CD4-positive, alpha-beta T cell treated with Interferon alpha-2 for 1 hour (primary cell): ENCODE measurements around the gene SNED1.

ENCODE experiments used
- DNase-seq, 2 donors: peaks; one replicate each; pipeline ENCODE4 v3.0.0-alpha.2; 2020 to 2022

The SNED1 gene

GRCh38 chr2:241007111-241007510 is 8.7 kb downstream of the SNED1 start:
- no peak for DNase-seq

- DNase-seq: no peak
These were observed 9.7 kb downstream of the SNED1 start for GRCh38 chr2:241007880-241008710.

DNA sequence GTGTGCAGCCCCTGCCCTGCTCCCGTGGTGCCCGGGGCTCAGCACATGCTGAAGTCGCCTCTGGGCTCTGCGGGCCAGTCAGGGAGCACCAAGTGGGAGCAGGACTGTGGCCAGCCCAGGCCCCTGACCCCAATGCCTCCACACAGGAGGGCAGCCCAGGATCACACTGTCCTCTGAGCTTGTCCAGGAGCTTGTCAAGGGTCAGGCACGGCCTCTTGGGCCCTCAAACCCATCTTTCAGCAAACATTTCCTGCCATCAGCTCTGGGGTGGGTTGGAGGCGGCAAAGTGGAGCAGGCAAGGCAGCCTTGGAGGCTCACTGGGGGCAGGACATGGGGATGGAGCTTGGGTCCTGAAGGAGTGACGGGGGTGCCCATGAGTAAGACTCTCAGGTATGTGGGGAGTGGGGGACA is 10.3 kb downstream of the SNED1 start:
- no peak for DNase-seq

GRCh38 chr2:241009191-241009590 is 10.8 kb downstream of the SNED1 start:
- no peak for DNase-seq

- DNase-seq: peak in 1 of 2 donors; percentile 23
These were observed 11.4 kb downstream of the SNED1 start for GRCh38 chr2:241009601-241010530.

DNA sequence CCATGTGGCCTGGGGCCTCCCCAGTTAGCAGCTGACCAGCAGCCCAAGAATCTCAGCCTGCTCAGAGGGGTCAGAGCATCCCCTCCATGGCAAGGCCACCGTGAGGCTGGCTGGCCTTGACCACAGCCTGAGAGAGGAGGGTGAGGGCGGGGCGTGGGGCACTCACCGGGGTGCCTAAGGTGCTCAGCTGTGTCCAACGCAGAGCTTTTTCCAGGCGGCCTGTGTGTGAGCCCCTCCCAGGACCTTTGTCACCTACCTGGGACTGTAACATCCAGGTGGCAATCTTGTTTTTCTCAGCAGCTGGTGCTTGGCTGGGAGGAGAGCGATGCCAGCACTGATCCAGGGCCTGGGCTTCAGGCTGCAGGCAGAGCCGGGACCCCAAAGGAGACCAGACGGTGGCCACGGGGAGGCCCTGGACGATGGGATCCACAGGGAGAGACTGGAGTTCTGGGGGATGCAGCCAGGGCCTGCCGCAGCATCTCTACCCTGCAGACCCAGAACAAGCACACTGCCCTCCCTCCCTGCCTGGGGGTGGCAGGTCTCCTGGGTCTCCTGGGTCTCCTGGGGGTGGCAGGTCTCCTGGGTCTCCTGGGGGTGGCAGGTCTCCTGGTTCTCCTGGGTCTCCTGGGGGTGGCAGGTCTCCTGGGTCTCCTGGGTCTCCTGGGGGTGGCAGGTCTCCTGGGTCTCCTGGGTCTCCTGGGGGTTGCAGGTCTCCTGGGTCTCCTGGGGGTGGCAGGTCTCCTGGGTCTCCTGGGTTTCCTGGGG is 12.3 kb downstream of the SNED1 start:
- DNase-seq: no peak

- no peak for DNase-seq
These were observed 12.8 kb downstream of the SNED1 start for GRCh38 chr2:241011296-241011600.

GRCh38 chr2:241011751-241012510 is 13.5 kb downstream of the SNED1 start:
- no peak for DNase-seq

GRCh38 chr2:241014224-241014623 is 15.8 kb downstream of the SNED1 start:
- DNase-seq: no peak

GRCh38 chr2:241014764-241015163 is 16.3 kb downstream of the SNED1 start:
- DNase-seq: no peak

- DNase-seq: no peak
These were observed 17.0 kb downstream of the SNED1 start for GRCh38 chr2:241015439-241015838.

- no peak for DNase-seq
These were observed 19.0 kb downstream of the SNED1 start for GRCh38 chr2:241017228-241017940.

DNA sequence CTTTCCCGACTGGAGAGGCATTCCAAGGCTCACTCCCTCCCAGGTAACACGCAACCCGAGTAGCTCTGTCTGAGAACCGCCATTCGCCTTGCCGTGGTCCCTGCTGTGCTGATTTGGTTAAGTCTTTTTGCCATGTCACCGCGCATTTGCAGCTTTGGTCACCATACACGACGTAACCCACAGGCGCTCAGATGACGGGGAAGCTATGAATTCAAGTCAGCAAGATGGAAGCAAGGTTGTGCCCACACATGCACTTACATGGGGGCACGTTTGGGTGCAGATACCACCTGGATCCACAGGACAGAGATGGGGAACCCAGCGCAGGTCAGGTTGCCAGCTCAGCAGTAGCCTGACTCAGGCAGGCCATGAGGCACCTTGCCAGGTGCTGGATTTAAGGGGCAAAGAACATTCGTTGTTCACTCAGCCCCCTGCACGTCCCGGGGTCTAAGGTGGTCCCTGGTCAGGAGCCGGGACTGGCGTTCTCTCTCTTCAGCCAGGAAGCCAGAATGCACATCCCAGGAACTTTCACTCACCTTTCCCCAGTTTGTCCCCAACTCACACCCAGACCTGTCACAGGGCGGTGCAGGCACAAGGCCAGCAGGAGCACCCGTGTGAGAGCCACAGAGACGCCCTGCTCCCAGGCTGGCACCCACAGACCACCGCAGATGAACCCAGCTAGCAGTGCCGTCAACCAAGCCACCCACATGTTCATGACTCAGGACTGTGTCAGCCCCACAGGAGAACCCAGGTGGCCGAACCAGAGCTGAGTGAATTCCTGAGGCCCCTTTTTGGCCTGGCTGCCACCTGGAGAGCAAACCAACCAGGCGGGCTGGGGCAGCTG is 19.9 kb downstream of the SNED1 start:
- DNase-seq: no peak

DNA sequence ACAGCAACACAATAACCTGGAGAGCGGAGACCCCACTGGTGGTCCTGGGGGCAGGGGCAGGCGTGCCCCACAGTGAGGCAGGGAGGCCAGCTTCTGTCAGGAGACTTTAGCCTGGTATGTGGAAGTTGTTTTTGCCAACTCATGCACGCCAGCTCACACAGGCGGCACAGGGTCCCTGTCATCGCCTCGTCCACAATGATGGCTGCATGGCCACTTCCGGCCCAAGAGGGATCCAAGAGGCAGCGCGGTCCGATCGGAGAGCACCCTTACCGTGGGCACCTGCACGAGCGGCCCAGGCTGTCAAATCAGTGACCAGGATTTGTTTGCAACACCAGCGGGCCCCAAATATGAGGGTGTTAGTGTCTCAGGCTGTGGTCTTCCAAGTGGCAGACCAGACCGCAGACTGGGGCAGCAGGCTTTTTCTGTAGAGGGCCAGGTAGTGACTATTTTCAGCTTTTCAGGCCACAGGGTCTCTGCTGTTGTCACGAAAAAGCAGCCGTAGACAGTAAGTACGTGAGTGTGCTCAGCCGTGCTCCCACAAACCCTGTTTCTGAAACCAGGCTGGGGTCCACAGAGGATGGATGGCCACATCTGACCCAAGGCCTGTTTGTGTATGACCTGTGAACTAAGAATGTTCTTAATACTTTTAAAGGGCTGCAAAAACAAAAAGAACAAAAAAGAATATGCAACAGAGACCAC is 21.2 kb downstream of the SNED1 start:
- no peak for DNase-seq

DNA sequence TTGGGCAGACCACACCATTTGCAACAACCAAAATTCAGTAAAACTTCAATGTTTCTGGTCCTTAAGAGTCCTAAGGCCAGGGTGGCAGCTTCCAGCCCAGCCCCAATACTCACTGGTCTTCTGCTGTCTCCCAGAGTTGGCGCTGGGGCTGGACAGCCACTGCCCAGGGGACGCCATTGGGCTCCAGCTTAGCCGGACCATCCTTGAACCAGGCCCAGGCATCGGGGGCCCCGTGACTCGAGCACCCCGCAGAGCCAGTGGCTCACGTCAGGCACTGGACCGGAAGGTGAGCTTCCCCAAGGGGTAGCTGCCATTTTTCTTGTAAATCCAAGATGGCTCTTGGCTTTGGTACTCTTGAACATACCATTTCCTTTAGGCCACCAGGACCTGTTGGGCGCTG is 21.8 kb downstream of the SNED1 start:
- no peak for DNase-seq

DNA sequence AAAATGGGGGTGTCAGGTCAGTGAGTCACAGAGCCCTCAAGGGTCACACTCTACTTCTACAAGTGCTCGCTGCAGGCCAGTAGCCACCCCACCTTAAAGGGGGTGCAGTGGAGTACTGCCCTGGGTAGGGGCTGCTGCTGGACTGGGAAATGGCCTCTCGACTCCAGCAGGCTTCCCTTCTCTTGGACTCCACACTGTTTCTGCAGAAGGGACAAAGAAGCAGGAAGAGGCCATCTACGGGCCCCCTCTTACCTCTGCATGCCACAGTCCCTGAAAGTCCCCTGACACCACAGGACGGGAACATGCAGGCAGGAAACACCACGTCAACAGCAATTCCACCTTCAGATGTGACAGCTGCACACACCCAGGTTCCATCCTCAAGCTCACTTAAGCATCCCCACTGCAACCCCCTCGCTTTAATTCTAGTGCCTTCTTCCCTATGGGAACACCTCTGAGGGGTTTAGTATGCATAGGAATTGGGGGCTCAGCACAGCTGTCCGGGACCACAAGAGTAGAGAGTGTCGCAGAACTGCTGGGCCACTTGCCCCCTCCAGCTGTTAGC is 22.3 kb downstream of the SNED1 start:
- DNase-seq: no peak

- DNase-seq: no peak
These were observed 27.2 kb downstream of the SNED1 start for GRCh38 chr2:241025639-241026038.

GRCh38 chr2:241029599-241030332 is 31.3 kb downstream of the SNED1 start:
- no peak for DNase-seq

DNA sequence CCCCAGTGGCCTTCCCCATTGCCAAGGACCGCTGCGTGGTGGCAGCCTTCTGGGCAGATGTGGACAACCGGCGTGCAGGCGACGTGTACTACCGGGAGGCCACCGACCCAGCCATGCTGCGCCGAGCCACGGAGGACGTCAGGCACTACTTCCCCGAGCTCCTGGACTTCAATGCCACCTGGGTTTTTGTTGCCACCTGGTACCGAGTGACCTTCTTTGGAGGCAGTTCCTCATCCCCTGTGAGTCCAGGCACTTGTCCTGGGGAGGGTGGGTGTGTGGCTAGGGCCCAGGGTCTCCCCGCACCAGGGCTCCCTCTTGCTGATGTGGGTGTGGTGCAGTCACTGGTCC is 31.9 kb downstream of the SNED1 start:
- DNase-seq: no peak
